ENCODE results near the gene MYL11. TPM values are rescaled to one million over a fixed set of nuclear protein-coding genes. Genes with fewer than 3 reads are reported as not detected.
A peak's percentile ranks its signal among the peaks of the same experiment; 100 is the strongest.
"Not testable (repeated sequence)": the region's sequence is repeated elsewhere in the genome, so short reads cannot be mapped to it uniquely, and the experiment has no call there.

The MYL11 gene
- total RNA-seq, 2 donors from 2014 or later, result 3.5 to 23.5 TPM

- Histone ChIP-seq H3K4me3 (no peak overlapping the region), H3K36me3 (no peaks in the 10 kb centered on the region), H3K27ac (no peak overlapping the region), H3K9me3 (no peaks in the 10 kb centered on the region), H3K27me3 (replicated peaks; ENCODE audit: insufficient read depth) (no peaks in the 10 kb centered on the region), H3K4me1 (replicated peaks) (no peaks in the 10 kb centered on the region)
- intact Hi-C loops (cut with DNase I), result no loop called here
- DNase-seq (ENCODE audit: low spot score), result no peak
- TF ChIP-seq POLR2AphosphoS5 (IDR thresholded peaks at IDR 0.05), result no peak
- no peak for TF ChIP-seq CTCF (IDR thresholded peaks at IDR 0.05)
- no peak for TF ChIP-seq POLR2A (IDR thresholded peaks at IDR 0.05)
- 36% methylated on average over 2 of the region's 2 CpGs for WGBS
Measured at GRCh38 chr16:30383521-30383920, 8.9 kb downstream of the MYL11 start.

- TF ChIP-seq POLR2AphosphoS5 (IDR thresholded peaks at IDR 0.05), result no peak
- H3K36me3 ChIP-seq, result no peaks in the 10 kb centered on the region
- H3K4me3 ChIP-seq, result peak overlapping the region; percentile 77 to 81
- 6% methylated on average over 31 of the region's 31 CpGs for WGBS
- intact Hi-C loops (cut with DNase I), result loop anchor here (2.0 kb wide), 1 partner anchor 16 kb away; no protein-coding TSS in a partner anchor
- peak overlapping the region; percentile 72 to 74 for H3K27ac ChIP-seq
- H3K27me3 ChIP-seq (replicated peaks; ENCODE audit: insufficient read depth), result no peaks in the 10 kb centered on the region
- DNase-seq (ENCODE audit: low spot score), result no peak
- peaks cover 8% of the 10 kb centered on the region for H3K4me1 ChIP-seq (replicated peaks)
- no peaks in the 10 kb centered on the region for H3K9me3 ChIP-seq
Measured at GRCh38 chr16:30394592-30395154, 20.1 kb downstream of the MYL11 start.

GRCh38 chr16:30395155-30395991 lies 20.8 kb downstream of the MYL11 start, which contains the start of gene ZNF48:
Gene ZNF48 (plus strand): TSS chr16:30395420. CDS start chr16:30395795, 375 bp downstream.
- no peaks in the 10 kb centered on the region for H3K9me3 ChIP-seq
- under 1% methylated on average over 63 of the region's 103 CpGs for WGBS
- TF ChIP-seq POLR2A (IDR thresholded peaks at IDR 0.05), result peak; percentile 32
- TF ChIP-seq CTCF (IDR thresholded peaks at IDR 0.05), result peak in 2 of 4 experiments; percentile 34 to 63
- TF ChIP-seq POLR2AphosphoS5 (IDR thresholded peaks at IDR 0.05), result peak; percentile 57
- DNase-seq (ENCODE audit: low spot score), result peak; percentile 84
- peaks cover 8% of the 10 kb centered on the region for H3K4me1 ChIP-seq (replicated peaks)
- H3K27ac ChIP-seq, result peak within 1 kb of the TSS; percentile 72 to 74
- no peaks in the 10 kb centered on the region for H3K36me3 ChIP-seq
- H3K27me3 ChIP-seq (replicated peaks; ENCODE audit: insufficient read depth), result no peaks in the 10 kb centered on the region
- peak within 1 kb of the TSS; percentile 77 to 81 for H3K4me3 ChIP-seq
- intact Hi-C loops (cut with DNase I), result loop anchor here (2.0 kb wide), 1 partner anchor 17 kb away; no protein-coding TSS in a partner anchor

GRCh38 chr16:30395992-30396585 lies 21.5 kb downstream of the MYL11 start:
- H3K27ac ChIP-seq, result peak overlapping the region; percentile 72 to 74
- intact Hi-C loops (cut with DNase I), result loop anchor here (2.0 kb wide), 1 partner anchor 17 kb away; no protein-coding TSS in a partner anchor
- no peaks in the 10 kb centered on the region for H3K27me3 ChIP-seq (replicated peaks; ENCODE audit: insufficient read depth)
- no peaks in the 10 kb centered on the region for H3K9me3 ChIP-seq
- peaks cover 8% of the 10 kb centered on the region for H3K4me1 ChIP-seq (replicated peaks)
- H3K36me3 ChIP-seq, result no peaks in the 10 kb centered on the region
- TF ChIP-seq POLR2A (IDR thresholded peaks at IDR 0.05) (no peak), POLR2AphosphoS5 (IDR thresholded peaks at IDR 0.05) (no peak), CTCF (IDR thresholded peaks at IDR 0.05) (no peak)
- DNase-seq (ENCODE audit: low spot score), result no peak
- 8% methylated on average over 13 of the region's 13 CpGs for WGBS
- peak overlapping the region; percentile 77 to 81 for H3K4me3 ChIP-seq

GRCh38 chr16:30396627-30397026 lies 22.0 kb downstream of the MYL11 start:
- H3K36me3 ChIP-seq; intact Hi-C loops (cut with DNase I); DNase-seq (ENCODE audit: low spot score); H3K9me3 ChIP-seq; H3K27ac ChIP-seq; H3K4me3 ChIP-seq; H3K4me1 ChIP-seq (replicated peaks); H3K27me3 ChIP-seq (replicated peaks; ENCODE audit: insufficient read depth): not testable (repeated sequence)
- 73% methylated on average over 4 of the region's 4 CpGs for WGBS

All from prostate gland (tissue), 2 donors.